Heart left ventricle (tissue), 13 donors: ENCODE results near the gene TMF1.

Source experiments
- CTCF ChIP-seq, 12 donors: fragments of 200-600 bp; sonication (generic) in 4 of 12; IDR thresholded peaks; one replicate each; pipeline versions ENCODE4 v1.5.0 to v1.8.0; 2018 to 2022; ENCODE audit warnings: antibody characterized with exemption in 12 of 12, mild to moderate bottlenecking in 5 of 12
- POLR2A ChIP-seq, 2 donors: fragments of 450-650 bp; IDR thresholded peaks; one replicate each; pipeline ENCODE4 v1.6.1; 2017; ENCODE audit warnings: antibody characterized with exemption in 2 of 2, mild to moderate bottlenecking in 2 of 2, moderate library complexity in 2 of 2
- donor health status: ischemic (EF 13 %, LVEDD 7.1; RV severe dilation, severe dysfunction).
- donor health status: DM: no; HTN: yes; CAD: no.
- donor health status: DM: no; HTN: no; CAD: no.
- donor health status: ischemic (EF 25% LVEDD 6.9; RV normal size, moderate dysfunction).
- donor health status: ischemic (EF 25% LVEDD 5.7; RV mildly dilated, moderate dysfunction).
- donor health status: ischemic (EF 35%, LVEDD 5.7; RV mildly dilated, moderate dysfunction).
- donor health status: nonischemic (EF 11% LVEDD 7.7; RV severe dilation, severe dysfunction).
- donor health status: DM: yes; HTN: yes; CAD: no.
- donor health status: PGD.
- donor health status: ischemic (EF 29% LVEDD 5.4; RV normal size, mild dysfunction).
- donor health status: nonischemic (EF 23%, LVEDD 6.1; RV moderate dilation, normal function).

GRCh38 chr3:69099576-69099975 is 47.4 kb upstream of the TMF1 start:
- TF ChIP-seq CTCF (IDR thresholded peaks at IDR 0.05) (no peak), POLR2A (IDR thresholded peaks at IDR 0.05) (no peak)
